HEK293 (cell line): ENCODE measurements around the gene BTG2.

ENCODE experiments used
- CTCF ChIA-PET: fragments of 350-600 bp; formaldehyde crosslinking; extraction: SDS; loops from one replicate; lab custom pipeline; 2021; ENCODE audit warnings: antibody characterized with exemption; lab: Yijun Ruan, JAX
- POLR2A ChIA-PET: fragments of 300-600 bp; formaldehyde crosslinking; extraction: SDS; loops from one replicate; lab custom pipeline; 2020; ENCODE audit warnings: antibody characterized with exemption, inconsistent platforms; lab: Yijun Ruan, JAX
- H3K27ac ChIP-seq: fragments of 200-500 bp; sonication (Bioruptor generic); 2 replicates; pipeline ENCODE4 v1.5.1; 2014; ENCODE audit warnings: low read depth, low read length, control low read depth, inconsistent platforms; ENCODE audit errors: extremely low read depth
- H3K36me3 ChIP-seq, 2 experiments: fragments of 200-500 bp in 1 of 2; sonication (Bioruptor generic) in 1 of 2; 1 replicate in 1 of 2; 2 replicates in 1 of 2; pipeline ENCODE4 v1.5.1; 2014 to 2017; ENCODE audit warnings: inconsistent platforms in 2 of 2, low read length in 2 of 2; ENCODE audit not compliant: control insufficient read depth in 2 of 2, insufficient read depth in 1 of 2
- H3K4me1 ChIP-seq: fragments of 200-500 bp; sonication (Bioruptor generic); 2 replicates; pipeline ENCODE4 v1.5.1; 2014; ENCODE audit warnings: mild to moderate bottlenecking, low read length, inconsistent platforms; ENCODE audit not compliant: control insufficient read depth, insufficient read depth
- H3K4me3 ChIP-seq: 2 replicates; pipeline ENCODE4 v1.5.1; 2011; ENCODE audit warnings: low read depth, mild to moderate bottlenecking, control low read depth, low read length, moderate library complexity
- H3K9me3 ChIP-seq: fragments of 200-500 bp; sonication (Bioruptor generic); 2 replicates; pipeline ENCODE4 v1.5.1; 2014; ENCODE audit warnings: low read depth, low read length, inconsistent platforms; ENCODE audit not compliant: control insufficient read depth, insufficient read depth
- BCL11A ChIP-seq: fragments of 450-650 bp; formaldehyde crosslinking; IDR thresholded peaks from 2 replicates; pipeline ENCODE4 v1.5.1; 2016; ENCODE audit warnings: low read depth, missing biosample characterization, missing genetic modification characterization
- GFI1B ChIP-seq: fragments of 450-650 bp; formaldehyde crosslinking; IDR thresholded peaks from 2 replicates; pipeline ENCODE4 v1.5.1; 2016; ENCODE audit warnings: missing biosample characterization, missing genetic modification characterization
- GLI2 ChIP-seq: fragments of 450-650 bp; formaldehyde crosslinking; IDR thresholded peaks from 2 replicates; pipeline ENCODE4; 2017; ENCODE audit warnings: missing biosample characterization, missing genetic modification characterization, low read depth, borderline replicate concordance
- INSM2 ChIP-seq: fragments of 450-650 bp; formaldehyde crosslinking; IDR thresholded peaks from 2 replicates; pipeline ENCODE4 v1.5.1; 2016; ENCODE audit warnings: missing biosample characterization, missing genetic modification characterization
- OSR2 ChIP-seq: fragments of 450-650 bp; formaldehyde crosslinking; IDR thresholded peaks from 2 replicates; pipeline ENCODE4 v1.5.1; 2016; ENCODE audit warnings: missing biosample characterization, missing genetic modification characterization
- OVOL3 ChIP-seq: fragments of 450-650 bp; formaldehyde crosslinking; IDR thresholded peaks from 2 replicates; pipeline ENCODE4 v1.5.1; 2016; ENCODE audit warnings: missing biosample characterization, missing genetic modification characterization
- RBAK ChIP-seq: fragments of 450-650 bp; formaldehyde crosslinking; IDR thresholded peaks from 2 replicates; pipeline ENCODE4 v1.5.1; 2016; ENCODE audit warnings: missing biosample characterization, missing genetic modification characterization
- SCRT2 ChIP-seq: fragments of 450-650 bp; formaldehyde crosslinking; IDR thresholded peaks from 2 replicates; pipeline ENCODE4 v1.5.1; 2016; ENCODE audit warnings: missing biosample characterization, missing genetic modification characterization
- ZNF350 ChIP-seq: fragments of 450-650 bp; formaldehyde crosslinking; IDR thresholded peaks from 2 replicates; pipeline ENCODE4 v1.5.0; 2017; ENCODE audit warnings: missing biosample characterization, mild to moderate bottlenecking, missing genetic modification characterization
- ZNF354C ChIP-seq: fragments of 450-650 bp; formaldehyde crosslinking; IDR thresholded peaks from 2 replicates; pipeline ENCODE4 v1.5.1; 2016; ENCODE audit warnings: missing biosample characterization, missing genetic modification characterization, low read depth, borderline replicate concordance
- ZNF391 ChIP-seq: fragments of 450-650 bp; formaldehyde crosslinking; IDR thresholded peaks from 2 replicates; pipeline ENCODE4 v1.5.1; 2016; ENCODE audit warnings: low read depth, missing biosample characterization, missing genetic modification characterization, borderline replicate concordance
- ZNF423 ChIP-seq: fragments of 450-650 bp; formaldehyde crosslinking; IDR thresholded peaks from 2 replicates; pipeline ENCODE4 v1.5.1; 2016; ENCODE audit warnings: missing biosample characterization, missing genetic modification characterization
- ZNF529 ChIP-seq: fragments of 450-650 bp; formaldehyde crosslinking; IDR thresholded peaks from 2 replicates; pipeline ENCODE4 v1.5.1; 2017; ENCODE audit warnings: missing genetic modification characterization, missing biosample characterization; ENCODE audit not compliant: insufficient replicate concordance
- ZNF530 ChIP-seq: fragments of 450-650 bp; formaldehyde crosslinking; IDR thresholded peaks from 2 replicates; pipeline ENCODE4 v1.5.1; 2016; ENCODE audit warnings: low read depth, missing biosample characterization, missing genetic modification characterization
- ZNF544 ChIP-seq: fragments of 450-650 bp; formaldehyde crosslinking; IDR thresholded peaks from 2 replicates; pipeline ENCODE4 v1.5.0; 2017; ENCODE audit warnings: missing biosample characterization, missing genetic modification characterization
- ZNF624 ChIP-seq: fragments of 450-650 bp; formaldehyde crosslinking; IDR thresholded peaks from 2 replicates; pipeline ENCODE4 v1.5.1; 2017; ENCODE audit warnings: missing biosample characterization, missing genetic modification characterization
- ZNF629 ChIP-seq: fragments of 450-650 bp; formaldehyde crosslinking; IDR thresholded peaks from 2 replicates; pipeline ENCODE4 v1.5.1; 2017; ENCODE audit warnings: missing biosample characterization, missing genetic modification characterization
- ZNF677 ChIP-seq: fragments of 450-650 bp; IDR thresholded peaks from 2 replicates; pipeline ENCODE4 v1.5.0; 2018; ENCODE audit warnings: missing biosample characterization, mild to moderate bottlenecking, missing genetic modification characterization, moderate library complexity
- ZNF701 ChIP-seq: fragments of 450-650 bp; formaldehyde crosslinking; IDR thresholded peaks from 2 replicates; pipeline ENCODE4 v1.5.1; 2016; ENCODE audit warnings: missing biosample characterization, missing genetic modification characterization
- ZNF776 ChIP-seq: fragments of 450-650 bp; formaldehyde crosslinking; IDR thresholded peaks from 2 replicates; pipeline ENCODE4 v1.5.0; 2017; ENCODE audit warnings: missing biosample characterization, missing genetic modification characterization, borderline replicate concordance
- ZNF777 ChIP-seq: fragments of 450-650 bp; formaldehyde crosslinking; IDR thresholded peaks from 2 replicates; pipeline ENCODE4 v1.5.1; 2017; ENCODE audit warnings: missing biosample characterization, missing genetic modification characterization, borderline replicate concordance
- ZNF785 ChIP-seq: fragments of 450-650 bp; formaldehyde crosslinking; IDR thresholded peaks from 2 replicates; pipeline ENCODE4 v1.5.1; 2016; ENCODE audit warnings: missing biosample characterization, missing genetic modification characterization
- ZNF830 ChIP-seq: fragments of 450-650 bp; IDR thresholded peaks from 2 replicates; pipeline ENCODE4 v1.5.0; 2018; ENCODE audit warnings: missing biosample characterization, missing genetic modification characterization, low read depth, mild to moderate bottlenecking, moderate library complexity
- ZSCAN4 ChIP-seq: fragments of 450-650 bp; formaldehyde crosslinking; IDR thresholded peaks from 2 replicates; pipeline ENCODE4 v1.5.1; 2017; ENCODE audit warnings: missing biosample characterization, missing genetic modification characterization
- TF ChIP-seq, protein P1 (sequence below): fragments of 450-650 bp; formaldehyde crosslinking; IDR thresholded peaks from 2 replicates; pipeline ENCODE4 v1.5.1; 2016; ENCODE audit warnings: missing biosample characterization, missing genetic modification characterization
- TF ChIP-seq, protein P2 (sequence below): fragments of 450-650 bp; formaldehyde crosslinking; IDR thresholded peaks from 2 replicates; pipeline ENCODE4 v1.5.0; 2017; ENCODE audit warnings: missing biosample characterization, missing genetic modification characterization, borderline replicate concordance
- TF ChIP-seq, protein P3 (sequence below): IDR thresholded peaks from 2 replicates; pipeline ENCODE4 v1.6.1; 2011; ENCODE audit warnings: mild to moderate bottlenecking, low read depth, low read length, borderline replicate concordance

The BTG2 gene

DNA sequence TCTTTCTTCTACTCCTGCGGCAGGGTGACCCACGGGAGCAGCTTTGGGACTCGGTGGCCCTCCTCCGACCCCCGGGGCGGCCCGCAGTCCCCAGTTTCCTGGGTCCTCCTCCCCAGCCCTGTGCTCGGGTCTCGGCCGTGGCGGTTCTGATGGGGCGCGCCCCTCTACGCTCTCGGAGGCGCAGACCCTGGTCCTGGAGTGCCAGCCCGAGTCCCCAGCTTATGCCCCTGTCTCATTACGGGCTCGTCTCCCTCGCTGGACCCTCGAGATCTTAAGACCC is 430 bp downstream of the BTG2 start (continued):
- TF ChIP-seq ZNF529 (tag by site-specific recombination) (no peak), SCRT2 (0 out of 2 replicates have a peak, but pooled peaks have one; percentile 15)
- TF ChIP-seq, all 188 proteins: peak for 9

GRCh38 chr1:203306089-203306964 is 1.0 kb downstream of the BTG2 start:
- no peaks in the 10 kb centered on the region for H3K9me3 ChIP-seq
- H3K27ac ChIP-seq: peak overlapping the region; percentile 95
- H3K4me1 ChIP-seq: peaks cover 16% of the 10 kb centered on the region; the same call in 1 of the 2 replicates
- ChIA-PET CTCF (interaction anchor here (0.6 to 7.0 kb wide), 16 partner anchors 10 to 996 kb away, joined by 3 to 75 read pairs (median 4); no protein-coding TSS in a partner anchor), POLR2A (interaction anchor here (0.6 to 7.8 kb wide), 13 partner anchors 11 to 334 kb away, joined by 3 to 90 read pairs (median 20); partner anchors contain the start of gene ATP2B4)
- H3K36me3 ChIP-seq: peaks cover 6 to 38% of the 10 kb centered on the region in 2 experiments; a peak in 2 of 3 replicates
- H3K4me3 ChIP-seq: peak overlapping the region; percentile 91
- TF ChIP-seq ZNF354C (tag by site-specific recombination): no peak
- peak; percentile 93 for TF ChIP-seq ZNF423 (tag by site-specific recombination)
- peak; percentile 97 for TF ChIP-seq ZNF776 (tag by site-specific recombination)
- TF ChIP-seq INSM2 (tag by site-specific recombination): no peak
- no peak for TF ChIP-seq ZNF529 (tag by site-specific recombination)
- TF ChIP-seq ZNF777: no peak; the same call in 1 of the 2 replicates
- no peak for TF ChIP-seq ZNF350 (tag by site-specific recombination)
- TF ChIP-seq RBAK (tag by site-specific recombination): no peak
- TF ChIP-seq GLI2 (tag by site-specific recombination): no peak
- TF ChIP-seq, protein P1, sequence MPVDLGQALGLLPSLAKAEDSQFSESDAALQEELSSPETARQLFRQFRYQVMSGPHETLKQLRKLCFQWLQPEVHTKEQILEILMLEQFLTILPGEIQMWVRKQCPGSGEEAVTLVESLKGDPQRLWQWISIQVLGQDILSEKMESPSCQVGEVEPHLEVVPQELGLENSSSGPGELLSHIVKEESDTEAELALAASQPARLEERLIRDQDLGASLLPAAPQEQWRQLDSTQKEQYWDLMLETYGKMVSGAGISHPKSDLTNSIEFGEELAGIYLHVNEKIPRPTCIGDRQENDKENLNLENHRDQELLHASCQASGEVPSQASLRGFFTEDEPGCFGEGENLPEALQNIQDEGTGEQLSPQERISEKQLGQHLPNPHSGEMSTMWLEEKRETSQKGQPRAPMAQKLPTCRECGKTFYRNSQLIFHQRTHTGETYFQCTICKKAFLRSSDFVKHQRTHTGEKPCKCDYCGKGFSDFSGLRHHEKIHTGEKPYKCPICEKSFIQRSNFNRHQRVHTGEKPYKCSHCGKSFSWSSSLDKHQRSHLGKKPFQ (tag by site-specific recombination): peak; percentile 93
- peak; percentile 41; the same call in 1 of the 2 replicates for TF ChIP-seq ZNF701
- no peak for TF ChIP-seq OSR2 (tag by site-specific recombination)
- TF ChIP-seq, protein P2, sequence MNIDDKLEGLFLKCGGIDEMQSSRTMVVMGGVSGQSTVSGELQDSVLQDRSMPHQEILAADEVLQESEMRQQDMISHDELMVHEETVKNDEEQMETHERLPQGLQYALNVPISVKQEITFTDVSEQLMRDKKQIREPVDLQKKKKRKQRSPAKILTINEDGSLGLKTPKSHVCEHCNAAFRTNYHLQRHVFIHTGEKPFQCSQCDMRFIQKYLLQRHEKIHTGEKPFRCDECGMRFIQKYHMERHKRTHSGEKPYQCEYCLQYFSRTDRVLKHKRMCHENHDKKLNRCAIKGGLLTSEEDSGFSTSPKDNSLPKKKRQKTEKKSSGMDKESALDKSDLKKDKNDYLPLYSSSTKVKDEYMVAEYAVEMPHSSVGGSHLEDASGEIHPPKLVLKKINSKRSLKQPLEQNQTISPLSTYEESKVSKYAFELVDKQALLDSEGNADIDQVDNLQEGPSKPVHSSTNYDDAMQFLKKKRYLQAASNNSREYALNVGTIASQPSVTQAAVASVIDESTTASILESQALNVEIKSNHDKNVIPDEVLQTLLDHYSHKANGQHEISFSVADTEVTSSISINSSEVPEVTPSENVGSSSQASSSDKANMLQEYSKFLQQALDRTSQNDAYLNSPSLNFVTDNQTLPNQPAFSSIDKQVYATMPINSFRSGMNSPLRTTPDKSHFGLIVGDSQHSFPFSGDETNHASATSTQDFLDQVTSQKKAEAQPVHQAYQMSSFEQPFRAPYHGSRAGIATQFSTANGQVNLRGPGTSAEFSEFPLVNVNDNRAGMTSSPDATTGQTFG (tag by site-specific recombination): peak; percentile 62; the same call in 1 of the 2 replicates
- peak; percentile 84; the same call in 1 of the 2 replicates for TF ChIP-seq ZNF624 (tag by site-specific recombination)
- 0 out of 2 replicates have a peak, but pooled peaks have one; percentile 15 for TF ChIP-seq GFI1B
- no peak for TF ChIP-seq BCL11A (tag by site-specific recombination)
- peak; percentile 77; the same call in 1 of the 2 replicates for TF ChIP-seq OVOL3
- TF ChIP-seq ZNF677 (tag by site-specific recombination): no peak
- no peak for TF ChIP-seq ZNF530
- TF ChIP-seq ZSCAN4 (tag by site-specific recombination): peak; percentile 99
- TF ChIP-seq ZNF830 (tag by site-specific recombination): no peak
- peak; percentile 63 for TF ChIP-seq ZNF629
- TF ChIP-seq, protein P3, sequence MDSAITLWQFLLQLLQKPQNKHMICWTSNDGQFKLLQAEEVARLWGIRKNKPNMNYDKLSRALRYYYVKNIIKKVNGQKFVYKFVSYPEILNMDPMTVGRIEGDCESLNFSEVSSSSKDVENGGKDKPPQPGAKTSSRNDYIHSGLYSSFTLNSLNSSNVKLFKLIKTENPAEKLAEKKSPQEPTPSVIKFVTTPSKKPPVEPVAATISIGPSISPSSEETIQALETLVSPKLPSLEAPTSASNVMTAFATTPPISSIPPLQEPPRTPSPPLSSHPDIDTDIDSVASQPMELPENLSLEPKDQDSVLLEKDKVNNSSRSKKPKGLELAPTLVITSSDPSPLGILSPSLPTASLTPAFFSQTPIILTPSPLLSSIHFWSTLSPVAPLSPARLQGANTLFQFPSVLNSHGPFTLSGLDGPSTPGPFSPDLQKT: no peak
- TF ChIP-seq ZNF391 (tag by site-specific recombination): peak; percentile 73; the same call in 1 of the 2 replicates
- TF ChIP-seq ZNF785 (tag by site-specific recombination): peak; percentile 88; the same call in 1 of the 2 replicates
- no peak for TF ChIP-seq ZNF544 (tag by site-specific recombination)
